C4-2B (cell line): ENCODE results near the gene ULK3.
A peak's percentile ranks its signal among the peaks of the same experiment; 100 is the strongest.

ENCODE experiments used
- H3K27ac ChIP-seq: fragments of 450-650 bp; 2 replicates; pipeline ENCODE4 v1.5.1; 2017
- ZFX ChIP-seq: fragments of 450-650 bp; IDR thresholded peaks from 2 replicates; pipeline ENCODE4 v1.6.1; 2017
- TF ChIP-seq, protein P1 (sequence below): fragments of 450-650 bp; conservative IDR thresholded peaks from 2 replicates; pipeline ENCODE4 v1.5.1; 2017; ENCODE audit warnings: mild to moderate bottlenecking

The ULK3 gene

GRCh38 chr15:74798388-74799254 is 44.3 kb downstream of the ULK3 start:
- no peak for TF ChIP-seq ZFX
- TF ChIP-seq, protein P1, sequence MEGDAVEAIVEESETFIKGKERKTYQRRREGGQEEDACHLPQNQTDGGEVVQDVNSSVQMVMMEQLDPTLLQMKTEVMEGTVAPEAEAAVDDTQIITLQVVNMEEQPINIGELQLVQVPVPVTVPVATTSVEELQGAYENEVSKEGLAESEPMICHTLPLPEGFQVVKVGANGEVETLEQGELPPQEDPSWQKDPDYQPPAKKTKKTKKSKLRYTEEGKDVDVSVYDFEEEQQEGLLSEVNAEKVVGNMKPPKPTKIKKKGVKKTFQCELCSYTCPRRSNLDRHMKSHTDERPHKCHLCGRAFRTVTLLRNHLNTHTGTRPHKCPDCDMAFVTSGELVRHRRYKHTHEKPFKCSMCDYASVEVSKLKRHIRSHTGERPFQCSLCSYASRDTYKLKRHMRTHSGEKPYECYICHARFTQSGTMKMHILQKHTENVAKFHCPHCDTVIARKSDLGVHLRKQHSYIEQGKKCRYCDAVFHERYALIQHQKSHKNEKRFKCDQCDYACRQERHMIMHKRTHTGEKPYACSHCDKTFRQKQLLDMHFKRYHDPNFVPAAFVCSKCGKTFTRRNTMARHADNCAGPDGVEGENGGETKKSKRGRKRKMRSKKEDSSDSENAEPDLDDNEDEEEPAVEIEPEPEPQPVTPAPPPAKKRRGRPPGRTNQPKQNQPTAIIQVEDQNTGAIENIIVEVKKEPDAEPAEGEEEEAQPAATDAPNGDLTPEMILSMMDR = no peak
- peak overlapping the region; percentile 13; the same call in 1 of the 2 replicates for H3K27ac ChIP-seq

DNA sequence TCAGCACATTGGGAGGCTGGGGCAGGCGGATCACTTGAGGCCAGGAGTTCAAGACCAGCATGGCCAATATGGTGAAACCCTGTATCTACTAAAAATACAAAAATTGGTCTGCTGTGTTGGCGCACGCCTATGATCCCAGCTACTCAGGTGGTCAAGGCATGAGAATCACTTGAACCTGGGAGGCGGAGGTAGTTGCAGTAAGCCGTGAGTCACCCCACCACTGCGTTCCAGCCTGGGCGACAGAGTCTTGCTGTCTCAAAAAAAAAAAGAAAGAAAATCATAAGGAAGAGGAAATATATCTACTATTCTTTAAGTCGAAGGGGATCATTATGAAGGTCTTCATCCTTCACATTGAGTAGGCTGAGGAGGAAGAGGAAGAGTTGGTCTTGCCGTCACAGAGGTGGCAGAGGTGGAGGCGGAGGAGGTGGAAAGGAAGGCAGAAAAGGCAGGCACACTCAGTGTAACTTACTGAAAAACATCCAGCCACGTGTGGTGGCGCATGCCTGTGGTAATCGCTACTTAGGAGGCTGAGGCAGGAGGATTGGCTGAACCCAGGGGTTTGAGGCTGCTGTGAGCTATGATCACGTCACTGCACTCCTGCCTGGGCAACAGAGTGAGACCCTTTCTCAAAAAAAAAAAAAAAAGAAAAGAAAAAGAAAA is 46.9 kb downstream of the ULK3 start:
- no peak overlapping the region for H3K27ac ChIP-seq
- TF ChIP-seq ZFX = no peak
- TF ChIP-seq, protein P1 = no peak

DNA sequence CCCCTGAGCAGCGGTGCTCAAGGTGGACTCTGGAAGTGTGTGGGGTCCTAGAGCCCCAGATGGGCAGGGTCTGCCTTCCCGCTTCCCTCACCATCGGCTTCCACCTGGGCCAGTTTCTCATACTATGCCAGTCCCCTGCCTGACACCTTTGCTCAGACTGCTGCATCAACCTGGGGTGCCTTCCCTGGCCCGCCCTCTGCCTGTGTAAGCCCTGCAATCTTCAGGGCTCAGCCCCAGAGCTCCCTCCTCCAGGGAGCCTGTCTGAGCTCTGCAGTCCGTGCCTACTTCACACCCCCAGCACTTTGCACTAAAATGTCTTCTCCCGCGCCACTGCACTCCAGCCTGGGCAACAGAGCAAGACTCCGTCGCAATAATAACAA is 48.0 kb downstream of the ULK3 start:
- TF ChIP-seq ZFX = no peak
- TF ChIP-seq, protein P1 = no peak
- no peak overlapping the region for H3K27ac ChIP-seq

DNA sequence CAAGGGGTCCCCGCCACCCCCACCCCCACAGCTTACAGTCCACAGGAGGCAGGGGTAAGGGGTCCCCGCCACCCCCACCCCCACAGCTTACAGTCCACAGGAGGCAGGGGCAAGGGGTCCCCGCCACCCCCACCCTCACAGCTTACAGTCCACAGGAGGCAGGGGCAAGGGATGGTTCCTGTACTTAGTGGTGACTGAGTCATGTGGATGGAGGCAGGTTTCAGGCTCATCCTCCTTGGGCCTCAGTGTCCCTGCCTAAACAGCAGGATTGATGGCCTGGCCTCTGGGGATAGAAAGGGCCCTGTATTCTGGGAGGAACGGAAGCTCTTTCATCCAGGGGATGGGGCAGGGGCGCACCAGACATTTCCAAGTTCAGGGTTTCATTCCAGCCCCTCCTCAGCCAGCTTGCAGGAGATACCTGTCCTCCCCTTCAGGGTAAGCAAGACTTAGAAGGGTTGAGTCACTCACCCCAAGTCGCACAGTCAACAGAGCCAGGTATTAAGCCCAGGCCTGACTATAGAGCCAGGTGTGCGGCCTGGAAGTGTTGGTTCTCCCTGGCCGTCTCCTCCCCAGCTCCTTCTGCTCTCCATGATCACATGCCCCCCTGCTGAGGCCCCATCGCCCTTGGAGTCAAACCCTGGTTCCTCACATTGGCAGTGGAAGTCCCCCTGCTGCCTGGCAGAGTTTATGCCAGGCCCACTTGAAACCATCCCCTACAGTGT is 48.5 kb downstream of the ULK3 start:
- TF ChIP-seq ZFX = no peak
- TF ChIP-seq, protein P1 = no peak
- H3K27ac ChIP-seq = no peak overlapping the region

- TF ChIP-seq, protein P1 = no peak
- TF ChIP-seq ZFX = no peak
- H3K27ac ChIP-seq = no peak overlapping the region
Measured at GRCh38 chr15:74793135-74794028, 49.6 kb downstream of the ULK3 start.

DNA sequence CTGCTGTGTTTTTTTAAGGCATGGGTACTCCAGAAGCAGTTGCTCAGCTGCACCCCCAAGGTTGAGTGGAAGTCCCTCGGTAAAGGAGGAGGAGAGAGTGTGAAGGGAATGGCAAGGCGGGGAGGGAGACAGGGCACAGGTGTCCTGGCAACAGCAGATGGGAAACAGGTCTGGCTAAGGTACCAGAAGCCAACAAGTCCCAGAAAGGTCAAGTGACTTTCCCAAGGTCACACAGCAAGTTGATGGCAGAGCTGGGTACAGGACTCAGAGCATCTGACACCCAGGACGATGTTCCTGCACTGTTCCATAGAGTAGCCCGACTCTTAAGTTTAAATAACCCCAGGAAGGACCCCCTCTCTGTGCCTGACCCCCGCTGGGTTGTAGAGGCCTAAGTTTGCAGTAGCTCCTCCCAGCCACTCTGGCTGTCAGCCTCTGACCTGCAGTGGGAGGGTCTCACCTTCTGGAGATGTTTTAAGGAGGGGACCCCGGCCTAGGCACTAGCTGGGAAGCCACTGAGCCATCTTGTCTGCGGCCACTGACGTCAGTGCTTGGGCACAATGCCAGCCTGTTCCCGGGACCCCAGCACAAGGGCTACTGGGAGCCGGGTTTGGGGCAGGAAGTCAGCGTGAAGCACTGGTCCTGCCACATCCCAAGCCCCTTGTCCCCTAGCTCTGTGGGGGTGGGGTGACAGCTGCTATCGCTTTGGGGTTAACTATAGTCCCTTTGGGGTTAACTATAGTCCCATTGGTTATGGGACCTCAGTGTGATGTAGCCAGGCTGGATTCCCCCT is 50.5 kb downstream of the ULK3 start:
- TF ChIP-seq, protein P1 = no peak
- TF ChIP-seq ZFX = no peak

More for the DNA sequence above, 50.5 kb downstream of the ULK3 start:
- no peak overlapping the region for H3K27ac ChIP-seq
